K562 (cell line): ENCODE measurements around the gene GTF2H4. TPM values are rescaled to one million over a fixed set of nuclear protein-coding genes. Genes with fewer than 3 reads are reported as not detected.

Source experiments
- ATF1 ChIP-seq, 2 experiments: fragments of 450-650 bp in 1 of 2; IDR thresholded peaks; 2 replicates each; pipeline ENCODE4 v1.6.1; 2016; ENCODE audit warnings: missing compliant biosample characterization in 1 of 2, missing genetic modification characterization in 1 of 2
- CREB3L1 ChIP-seq: fragments of 450-650 bp; IDR thresholded peaks from 2 replicates; pipeline ENCODE4 v1.6.1; 2014; ENCODE audit warnings: low read depth, mild to moderate bottlenecking, moderate library complexity, borderline replicate concordance
- GTF2A2 ChIP-seq: IDR thresholded peaks from 2 replicates; pipeline ENCODE4 v1.6.1; 2016; ENCODE audit warnings: mild to moderate bottlenecking, missing genetic modification characterization, missing compliant biosample characterization
- HNRNPL ChIP-seq: fragments of 200-400 bp; formaldehyde crosslinking; IDR thresholded peaks from 2 replicates; pipeline ENCODE4 v1.6.1; 2017; ENCODE audit warnings: low read depth, mild to moderate bottlenecking, low read length
- HSF4 ChIP-seq: fragments of 250-450 bp; sonication (Bioruptor Pico); IDR thresholded peaks from 2 replicates; pipeline ENCODE4 v2.1.2; 2022; ENCODE audit warnings: mild to moderate bottlenecking, moderate library complexity, borderline replicate concordance
- ID3 ChIP-seq, 2 experiments: fragments of 250-450 bp in 1 of 2; fragments of 450-650 bp in 1 of 2; sonication (Bioruptor Pico) in 1 of 2; IDR thresholded peaks; 2 replicates each; pipeline versions ENCODE4 v1.6.1 to v1.8.0; 2016 to 2021; ENCODE audit warnings: mild to moderate bottlenecking in 2 of 2, moderate library complexity in 2 of 2, missing compliant biosample characterization in 1 of 2, missing genetic modification characterization in 1 of 2
- KDM4B ChIP-seq, 2 experiments: fragments of 450-650 bp in 1 of 2; sonication (generic) in 1 of 2; IDR thresholded peaks; 2 replicates each; pipeline ENCODE4 v1.6.1; 2016 to 2017; ENCODE audit warnings: borderline replicate concordance in 2 of 2, antibody characterized with exemption in 1 of 2, low read depth in 1 of 2, mild to moderate bottlenecking in 1 of 2
- MED1 ChIP-seq: sonication (generic); formaldehyde crosslinking; IDR thresholded peaks from 2 replicates; pipeline ENCODE4 v1.8.1; 2023; ENCODE audit warnings: missing genetic modification reagents, borderline replicate concordance
- MTA2 ChIP-seq: fragments of 450-650 bp; IDR thresholded peaks from 2 replicates; pipeline ENCODE4 v1.6.1; 2016; ENCODE audit warnings: low read depth
- MTF1 ChIP-seq: fragments of 250-450 bp; sonication (Bioruptor Pico); IDR thresholded peaks from 2 replicates; pipeline ENCODE4 v1.9.0; 2021; ENCODE audit warnings: moderate library complexity, mild to moderate bottlenecking, inconsistent platforms, borderline replicate concordance
- RBM25 ChIP-seq: fragments of 200-400 bp; formaldehyde crosslinking; IDR thresholded peaks from 2 replicates; pipeline ENCODE4 v1.6.1; 2018; ENCODE audit warnings: low read length, low read depth, moderate library complexity; ENCODE audit not compliant: severe bottlenecking
- RNF219 ChIP-seq: fragments of 250-450 bp; sonication (Bioruptor Pico); IDR thresholded peaks from 2 replicates; pipeline ENCODE4 v1.5.0; 2022; ENCODE audit warnings: mild to moderate bottlenecking
- SAFB2 ChIP-seq: fragments of 200-400 bp; formaldehyde crosslinking; IDR thresholded peaks from 2 replicates; pipeline ENCODE4 v1.6.1; 2018; ENCODE audit warnings: borderline replicate concordance, low read length, low read depth, moderate library complexity; ENCODE audit not compliant: severe bottlenecking
- SNAPC5 ChIP-seq: fragments of 250-450 bp; sonication (Bioruptor Pico); IDR thresholded peaks from 2 replicates; pipeline ENCODE4 v1.8.0; 2021; ENCODE audit warnings: moderate library complexity, mild to moderate bottlenecking, inconsistent platforms
- TBL1XR1 ChIP-seq, 2 experiments: IDR thresholded peaks; 2 replicates each; pipeline ENCODE4 v1.6.1; 2012; ENCODE audit warnings: improper control_type of control experiment in 2 of 2, low read length in 2 of 2, mild to moderate bottlenecking in 1 of 2
- ZBTB26 ChIP-seq: fragments of 450-650 bp; formaldehyde crosslinking; IDR thresholded peaks from 2 replicates; pipeline ENCODE4 v1.4.0; 2022; ENCODE audit warnings: missing genetic modification characterization
- ZNF12 ChIP-seq: sonication (generic); formaldehyde crosslinking; IDR thresholded peaks from 2 replicates; pipeline ENCODE4 v1.4.0; 2020; ENCODE audit warnings: mild to moderate bottlenecking, missing genetic modification reagents
- ZNF274 ChIP-seq: IDR thresholded peaks from 2 replicates; pipeline ENCODE4 v1.6.1; 2011; ENCODE audit warnings: low read depth, mild to moderate bottlenecking, low read length, moderate library complexity, borderline replicate concordance
- ZNF589 ChIP-seq: fragments of 200-800 bp; sonication (Bioruptor generic); IDR thresholded peaks from 2 replicates; pipeline ENCODE4 v1.6.1; 2016; ENCODE audit warnings: low read depth, missing genetic modification characterization, missing compliant biosample characterization
- ZNF696 ChIP-seq: fragments of 250-450 bp; sonication (Bioruptor Pico); conservative IDR thresholded peaks from 2 replicates; pipeline ENCODE4 v1.4.0; 2020; ENCODE audit warnings: mild to moderate bottlenecking, moderate library complexity
- ZNF785 ChIP-seq: fragments of 250-450 bp; sonication (Bioruptor Pico); IDR thresholded peaks from 2 replicates; pipeline ENCODE4 v1.4.0; 2020; ENCODE audit warnings: mild to moderate bottlenecking
- polyA plus RNA-seq, 8 experiments: library from polyadenylated mRNA; depleted of rRNA in 4 of 8; stranded (reverse) in 5 of 8; unstranded in 3 of 8; fragments of >200 nt; fragmentation: Nextera tagmentation in 2 of 8; fragmentation: Illumina TruSeq in 1 of 8; extraction: Ambion mirVana in 2 of 8; extraction: Trizol in 1 of 8; gene quantifications; 2 replicates each; pipeline versions ENCODE4 v1.2.1 to v1.2.3, GENCODE V29; 2011 to 2014; ENCODE audit warnings: inconsistent platforms in 1 of 8, missing spikeins in 1 of 8
- total RNA-seq, 7 experiments: library from RNA; depleted of rRNA in 6 of 7; stranded (reverse); fragments of >200 nt in 6 of 7; fragmentation: Illumina TruSeq in 2 of 7; extraction: Trizol in 2 of 7; gene quantifications; 2 replicates each; pipeline versions ENCODE4 v1.2.1 to v1.2.3, GENCODE V29; 2011 to 2021; ENCODE audit warnings: low replicate concordance in 1 of 7

GTF2H4 gene
- total and polyA plus RNA-seq, 9 of the 15 experiments (the other 6 are each of a cell fraction or from before 2014, with no cell fraction given): 3.6 to 86.1 (median 39.6) TPM

- TF ChIP-seq KDM4B (IDR thresholded peaks at IDR 0.05; ENCODE audit: borderline replicate concordance in 2 of 2, low read depth in 1 of 2) (no peak), ZNF12 (CRISPR knock-in tag) (no peak; the same call in 1 of the 2 replicates), ZNF696 (CRISPR knock-in tag) (no peak), ZNF589 (CRISPR knock-in tag) (peak; percentile 63; the same call in 1 of the 2 replicates), CREB3L1 (0 out of 2 replicates have a peak, but pooled peaks have one; percentile 51), GTF2A2 (tag) (0 out of 2 replicates have a peak, but pooled peaks have one; percentile 3), ID3 (CRISPR knock-in tag; IDR thresholded peaks at IDR 0.05) (no peak), ID3 (tag; IDR thresholded peaks at IDR 0.05) (no peak), ZNF274 (no peak), HNRNPL (no peak), TBL1XR1 (IDR thresholded peaks at IDR 0.05; ENCODE audit: low read length in 2 of 2) (peak in 1 of 2 experiments; percentile 79; a peak in 2 of 4 replicates), RNF219 (CRISPR knock-in tag) (no peak), SAFB2 (no peak), ZBTB26 (CRISPR knock-in tag) (no peak), HSF4 (no peak), SNAPC5 (CRISPR knock-in tag) (no peak), MED1 (CRISPR knock-in tag) (no peak), MTA2 (no peak), MTF1 (no peak), RBM25 (no peak), ATF1 (CRISPR knock-in tag; IDR thresholded peaks at IDR 0.05) (no peak), ATF1 (tag; IDR thresholded peaks at IDR 0.05) (peak; percentile 8; the same call in 1 of the 2 replicates), ZNF785 (CRISPR knock-in tag) (no peak)
Observed at GRCh38 chr6:30877419-30878262, 30.4 kb upstream of the GTF2H4 start (continued).
